H54 (cell line): ENCODE results near the gene FGF1.
A peak's percentile ranks its signal among the peaks of the same experiment; 100 is the strongest.

ENCODE experiments used
- DNase-seq: peaks from one replicate; pipeline ENCODE4 v3.0.0; 2011; ENCODE audit warnings: low spot score, mixed read lengths; ENCODE audit not compliant: insufficient read length
- FAIRE-seq: peaks from 3 replicates; lab custom pipeline; 2011; peaks lifted over from hg19 to GRCh38; lab: Jason Lieb, UNC
- POLR2A ChIP-seq: IDR thresholded peaks from 2 replicates; pipeline ENCODE4 v1.6.1; 2011; ENCODE audit warnings: low read depth, mild to moderate bottlenecking, low read length

The FGF1 gene

DNA sequence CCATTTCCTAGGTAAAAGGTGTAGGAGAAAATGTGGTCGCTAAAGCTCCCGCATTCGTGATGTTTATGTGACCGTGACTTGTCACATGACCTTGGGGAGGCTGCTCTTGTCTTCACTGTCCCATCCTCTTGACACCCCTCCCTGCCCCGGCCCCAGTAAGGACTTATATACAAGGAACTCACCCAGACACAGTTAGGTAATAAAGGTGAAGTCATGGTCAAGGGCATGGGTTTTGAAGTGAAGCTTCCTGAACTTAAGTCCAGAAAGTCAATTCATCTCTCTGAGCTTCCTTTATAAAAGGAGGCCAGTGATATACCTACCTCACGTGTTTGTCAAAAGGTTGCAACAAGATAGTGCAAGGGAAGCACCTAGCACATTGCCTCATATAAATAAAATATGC is 17.6 kb downstream of the FGF1 start:
- no peak for DNase-seq
- no peak for FAIRE-seq

DNA sequence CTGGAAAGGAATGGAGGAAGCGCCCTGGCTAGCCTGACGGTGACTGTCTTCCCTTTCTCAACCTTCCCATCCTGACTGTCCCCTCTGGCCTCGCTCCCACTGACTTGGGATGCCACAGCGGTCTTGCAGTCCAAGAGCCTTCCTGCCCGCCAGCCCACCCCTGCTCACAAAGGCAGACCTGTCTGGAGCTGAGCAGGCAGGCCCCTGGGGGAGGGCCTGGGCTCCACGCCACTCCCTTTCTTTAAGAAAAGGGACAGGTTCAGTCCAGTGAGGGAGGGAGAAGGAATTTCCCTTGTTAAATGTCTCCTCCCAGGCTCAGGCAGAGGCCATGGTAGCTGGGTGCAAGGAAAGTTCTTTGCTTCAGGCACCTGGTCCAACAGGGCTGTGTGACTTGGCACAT is 18.1 kb downstream of the FGF1 start:
- FAIRE-seq: no peak
- DNase-seq: no peak
- TF ChIP-seq POLR2A: no peak

More for the DNA sequence above, 17.6 kb downstream of the FGF1 start:
- no peak for TF ChIP-seq POLR2A

DNA sequence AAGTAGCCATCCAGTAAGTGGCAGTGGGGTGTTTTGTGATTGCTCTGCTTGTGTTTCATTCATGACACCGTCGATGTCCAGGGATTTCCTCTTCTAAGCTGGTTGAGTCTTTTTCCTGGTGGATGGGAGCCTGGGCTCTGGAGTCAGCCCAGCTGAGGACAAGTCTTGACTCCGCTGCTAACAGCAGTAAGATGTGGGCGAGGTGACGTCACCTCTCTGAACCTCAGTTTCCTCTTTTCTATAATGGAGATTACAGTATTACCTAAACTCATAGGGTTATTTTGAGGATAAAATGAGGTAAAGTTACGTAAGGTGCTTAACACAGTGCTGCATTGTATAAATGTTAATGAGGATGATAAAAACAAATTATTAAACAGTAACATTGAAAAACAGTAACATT is 21.3 kb downstream of the FGF1 start:
- DNase-seq (no peak), FAIRE-seq (no peak)
- no peak for TF ChIP-seq POLR2A

DNA sequence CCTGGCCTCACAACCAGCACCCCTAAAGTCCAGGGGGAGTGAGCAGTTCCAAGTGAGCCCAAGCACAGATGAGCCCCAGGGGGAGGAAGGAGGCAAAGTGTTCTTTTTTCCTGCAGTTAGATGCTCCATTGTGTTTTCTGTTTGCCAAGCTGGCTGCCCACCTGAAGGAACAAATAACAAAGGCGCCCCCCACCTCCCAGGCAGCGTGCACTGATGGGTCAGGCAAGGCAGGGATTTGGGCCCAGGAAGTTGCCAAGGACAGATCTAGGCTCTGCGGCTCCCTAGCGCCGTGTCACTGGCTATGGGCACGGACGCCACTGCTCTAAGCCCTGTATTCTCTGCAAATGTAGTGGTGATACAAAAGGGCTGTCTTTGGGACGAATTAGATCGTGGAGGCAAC is 21.8 kb downstream of the FGF1 start:
- no peak for TF ChIP-seq POLR2A
- DNase-seq (no peak), FAIRE-seq (no peak)

DNA sequence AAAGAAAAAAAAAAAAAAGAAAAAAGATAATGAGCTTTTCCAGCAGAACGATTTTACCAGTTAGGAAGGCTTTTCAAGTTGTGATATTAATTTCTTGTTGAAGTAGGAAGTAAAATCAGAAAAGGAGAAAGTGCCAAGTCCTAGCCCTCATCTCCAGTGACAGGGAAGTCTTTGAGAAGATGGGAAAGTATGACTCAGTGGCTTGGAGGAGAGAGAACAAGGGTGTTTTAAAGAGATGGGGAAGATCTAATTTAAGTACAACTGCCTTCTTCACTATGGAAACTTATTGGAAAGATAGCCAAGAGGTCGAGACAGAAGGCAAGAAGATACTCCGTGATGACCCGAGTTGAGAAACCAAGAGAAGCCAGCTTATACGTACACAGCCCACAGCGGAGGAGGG is 22.6 kb downstream of the FGF1 start:
- FAIRE-seq (no peak), DNase-seq (no peak)
- no peak for TF ChIP-seq POLR2A

DNA sequence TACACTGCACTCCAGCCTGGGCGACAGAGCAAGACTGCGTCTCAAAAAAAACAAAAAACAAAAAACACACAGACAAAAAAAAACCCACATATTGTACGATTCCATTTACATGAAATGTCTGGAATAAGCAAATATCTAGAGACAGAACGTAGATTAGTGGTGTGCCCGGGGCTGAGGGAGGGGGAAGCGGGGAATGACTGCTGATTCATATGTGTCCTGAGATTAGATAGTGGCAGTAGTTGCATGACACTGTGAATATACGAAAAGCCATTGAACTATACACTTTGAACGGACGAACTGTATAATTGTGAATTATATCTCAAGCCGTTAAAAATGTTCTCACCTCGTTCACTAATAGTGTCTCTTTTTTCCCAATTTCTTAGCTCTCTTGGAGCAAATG is 23.9 kb downstream of the FGF1 start:
- FAIRE-seq (no peak), DNase-seq (no peak)
- no peak for TF ChIP-seq POLR2A

DNA sequence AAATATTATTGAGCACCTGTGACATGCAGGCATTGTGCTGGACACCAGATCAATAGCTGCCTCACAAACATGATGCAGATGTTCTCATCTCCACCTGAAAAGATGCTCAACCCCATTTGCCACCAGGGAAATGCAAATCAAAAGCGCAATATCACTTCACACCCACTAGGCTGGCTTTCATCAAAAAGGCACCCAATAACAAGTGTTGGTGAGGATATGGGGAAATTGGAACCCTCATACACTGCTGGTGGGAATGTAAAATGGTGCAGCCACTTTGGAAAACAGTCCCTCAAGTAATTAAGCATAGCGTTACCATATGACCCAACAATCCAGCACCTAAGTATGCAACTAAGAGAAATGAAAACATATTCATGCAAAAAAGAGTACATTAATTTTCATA is 24.7 kb downstream of the FGF1 start:
- FAIRE-seq (no peak), DNase-seq (no peak)
- TF ChIP-seq POLR2A: no peak

DNA sequence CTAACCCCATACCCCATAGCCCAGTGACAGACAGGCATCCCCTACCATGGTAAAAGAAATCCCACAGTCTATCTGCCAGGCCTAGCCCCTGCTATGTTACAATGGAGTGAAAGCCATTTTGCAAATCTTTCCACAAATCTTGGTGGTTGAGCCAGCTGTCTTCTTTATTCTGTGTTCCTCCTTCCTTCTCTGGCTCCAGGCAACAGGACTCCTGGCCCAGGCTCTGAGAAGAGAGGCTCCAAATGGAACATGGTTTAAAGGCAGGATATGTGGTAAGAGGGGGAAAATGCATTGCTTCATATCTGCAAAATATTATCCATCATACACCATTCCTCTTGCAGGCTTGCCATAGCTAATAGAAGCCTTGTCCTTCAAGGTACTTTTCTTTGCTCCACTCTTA is 25.2 kb downstream of the FGF1 start:
- TF ChIP-seq POLR2A: no peak
- FAIRE-seq: no peak
- no peak for DNase-seq

DNA sequence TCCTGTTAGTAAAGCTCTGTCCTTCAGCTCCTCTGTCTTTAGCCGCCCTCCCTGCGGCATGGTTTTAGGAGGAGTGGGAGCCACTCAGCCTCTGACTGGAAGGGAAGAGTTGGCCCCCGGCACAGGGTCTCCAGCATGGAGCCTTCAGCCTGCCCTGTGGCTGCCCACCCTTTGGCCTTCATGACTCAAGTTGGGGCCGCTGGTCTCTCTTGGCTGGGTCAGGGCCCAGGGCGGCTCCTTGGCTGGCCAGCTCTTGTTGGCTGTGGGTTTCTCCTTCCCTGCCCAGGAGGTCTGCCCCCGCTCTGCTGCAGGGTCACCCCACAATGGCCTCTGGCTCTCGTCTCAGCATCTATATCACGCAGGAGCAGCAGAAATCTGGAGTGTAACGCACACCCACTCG is 25.7 kb downstream of the FGF1 start:
- no peak for FAIRE-seq
- DNase-seq: no peak

DNA sequence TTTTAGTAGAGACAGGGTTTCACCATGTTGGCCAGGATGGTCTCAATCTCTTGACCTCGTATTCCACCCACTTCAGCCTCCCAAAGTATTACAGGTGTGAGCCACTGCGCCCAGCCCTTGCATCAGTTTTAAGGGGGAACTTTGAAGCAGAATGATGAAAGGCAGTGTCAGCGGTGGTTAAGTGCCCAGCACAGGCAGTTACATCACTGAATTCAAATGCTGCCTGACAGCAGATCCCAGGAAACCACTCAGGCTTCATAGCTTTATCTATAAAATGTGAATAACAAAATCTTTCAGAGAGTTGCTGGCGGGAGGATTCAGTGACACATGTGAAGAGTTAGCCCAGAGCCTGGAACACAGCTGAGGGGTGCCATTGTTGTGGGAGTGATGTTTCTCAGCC is 26.5 kb downstream of the FGF1 start:
- FAIRE-seq (no peak), DNase-seq (no peak)
- no peak for TF ChIP-seq POLR2A

More for the DNA sequence above, 25.7 kb downstream of the FGF1 start:
- no peak for TF ChIP-seq POLR2A

DNA sequence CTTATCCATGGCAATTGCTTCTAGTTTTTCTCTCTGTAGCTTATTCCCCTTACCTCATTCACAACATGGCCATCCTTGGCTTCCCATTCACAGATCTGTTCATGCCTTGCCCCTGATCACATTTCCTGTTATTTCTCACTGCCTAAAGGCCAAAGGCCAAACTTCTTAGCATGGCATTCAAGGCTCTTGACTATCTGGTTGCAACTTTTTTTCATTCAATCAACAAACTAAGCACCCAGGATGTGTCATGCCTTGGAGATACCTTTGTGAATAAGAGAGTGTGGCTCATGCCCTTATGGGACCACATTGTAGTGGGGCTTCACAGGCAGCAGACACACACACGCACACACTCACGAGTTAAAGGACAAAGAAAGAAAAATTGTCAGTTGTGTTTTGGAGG is 27.6 kb downstream of the FGF1 start:
- no peak for TF ChIP-seq POLR2A
- FAIRE-seq (no peak), DNase-seq (no peak)

DNA sequence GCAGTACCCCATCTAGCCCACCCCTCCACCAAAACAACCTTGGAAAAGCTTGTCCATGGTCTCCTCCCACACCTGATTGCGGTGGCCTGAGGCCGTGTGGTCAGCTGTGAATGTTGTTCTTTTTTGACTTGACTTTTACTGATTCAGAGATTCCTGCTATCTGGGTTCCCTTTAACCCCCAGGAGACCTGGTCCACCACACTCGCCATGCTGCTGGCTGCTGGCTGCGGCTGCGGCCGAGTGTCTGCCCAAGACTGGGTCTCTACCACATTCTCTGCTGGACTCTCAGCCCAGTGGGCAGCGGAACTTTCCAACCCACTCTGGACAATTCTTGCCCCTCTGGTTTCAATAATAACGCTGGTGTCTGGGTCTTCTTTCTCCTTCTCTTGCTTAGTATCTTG is 28.4 kb downstream of the FGF1 start:
- TF ChIP-seq POLR2A: no peak
- FAIRE-seq (no peak), DNase-seq (no peak)

DNA sequence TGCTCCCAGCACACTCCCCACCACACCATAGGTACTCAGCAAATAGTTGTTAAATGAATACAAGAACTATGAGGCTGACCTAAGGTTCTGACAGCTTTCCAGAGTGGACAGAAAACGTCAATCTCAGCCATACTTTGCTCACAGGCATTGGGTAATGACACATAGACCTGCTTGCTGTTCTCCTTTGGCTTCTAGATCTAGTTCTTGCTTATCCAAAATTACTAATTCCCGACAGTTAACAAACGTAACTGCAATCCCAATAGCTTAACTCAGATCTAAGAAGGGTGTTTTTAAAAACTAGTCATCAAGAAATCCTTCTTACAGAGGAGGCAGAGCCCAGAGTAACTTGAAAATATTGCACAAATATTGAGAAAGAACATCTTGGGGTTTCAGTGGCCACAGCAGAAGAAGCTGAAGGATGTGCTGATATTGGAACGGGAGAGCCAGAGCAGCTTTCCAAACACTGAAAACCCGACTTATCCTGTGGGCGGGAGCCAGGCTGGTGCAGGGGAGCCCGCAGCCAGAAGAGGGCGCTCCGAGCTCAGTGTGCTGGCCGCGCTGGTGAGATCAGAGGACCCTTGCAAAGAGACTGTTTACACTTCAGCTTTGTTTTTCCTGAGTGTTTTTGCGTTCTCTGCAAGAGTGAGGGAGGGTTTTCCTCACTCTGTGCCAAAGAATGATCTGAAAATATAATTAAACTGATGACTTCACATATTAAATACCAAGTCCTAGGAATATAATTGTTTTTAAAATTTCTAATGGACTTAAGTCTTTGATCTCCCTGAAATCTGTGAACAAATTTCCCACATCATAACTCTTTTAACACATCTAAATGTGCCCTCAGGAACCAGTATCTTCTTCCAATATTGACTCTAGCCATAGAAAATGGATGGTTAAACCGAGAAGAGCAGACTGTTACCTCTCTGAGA is 30.3 kb downstream of the FGF1 start:
- FAIRE-seq: no peak
- no peak for TF ChIP-seq POLR2A
- DNase-seq: peak; percentile 70

DNA sequence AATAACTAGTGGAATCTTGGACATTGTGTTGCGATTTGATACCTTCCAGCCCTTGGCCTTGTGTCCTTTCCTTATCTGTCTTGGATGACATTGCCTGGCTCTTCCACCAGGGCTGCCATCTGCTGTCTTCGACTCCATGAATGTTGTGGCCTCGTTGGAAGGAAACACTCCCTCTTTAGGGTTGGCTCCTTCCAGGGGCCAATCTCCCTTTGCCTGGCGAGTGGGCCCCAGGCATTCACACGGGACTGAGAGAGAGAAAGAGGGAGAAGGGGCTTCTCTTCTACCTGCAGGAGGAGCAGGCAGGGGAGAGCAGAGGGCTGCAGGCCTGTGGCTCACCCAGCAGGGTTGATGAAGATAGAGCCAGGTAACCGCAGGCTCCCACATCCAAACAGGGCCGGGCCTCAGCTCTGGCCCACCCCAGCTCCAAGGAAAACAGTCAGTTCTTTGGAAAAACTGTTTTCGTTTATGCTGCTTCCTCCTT is 31.3 kb downstream of the FGF1 start:
- no peak for TF ChIP-seq POLR2A
- DNase-seq (no peak), FAIRE-seq (no peak)

DNA sequence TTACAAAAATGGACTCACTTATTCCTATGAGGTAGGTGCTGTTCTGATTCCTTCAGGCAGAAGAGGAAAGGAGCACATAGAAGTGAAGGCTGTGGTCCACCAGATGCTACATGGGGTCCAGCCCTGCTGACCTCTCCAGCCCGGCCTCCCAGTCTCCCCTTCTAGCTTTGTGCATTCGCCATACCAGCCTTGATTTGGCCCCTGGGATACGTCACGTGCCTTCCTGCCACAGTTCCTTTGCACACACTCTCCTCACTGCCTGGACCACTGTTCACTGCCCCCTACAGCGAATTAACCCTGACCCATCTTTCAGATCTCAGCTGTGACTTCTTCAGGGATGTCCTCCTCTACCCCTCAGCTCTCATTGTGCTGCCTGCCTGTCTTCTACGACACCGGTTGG is 32.6 kb downstream of the FGF1 start:
- no peak for TF ChIP-seq POLR2A
- DNase-seq (no peak), FAIRE-seq (no peak)
